Common myeloid progenitor, CD34-positive (primary cell): ENCODE measurements around the gene PAX4.

ENCODE experiments used
- CTCF ChIA-PET: fragments of 350-600 bp; sonication (Branson Sonifier 250); formaldehyde crosslinking; loops from one replicate; lab custom pipeline; 2021; ENCODE audit warnings: antibody characterized with exemption; lab: Charles Lee
- POLR2A ChIA-PET: fragments of 350-600 bp; sonication (Branson Sonifier 250); formaldehyde crosslinking; loops from one replicate; lab custom pipeline; 2021; ENCODE audit warnings: antibody characterized with exemption; lab: Charles Lee
- DNase-seq, 3 donors: peaks; one replicate each; pipeline versions ENCODE4 v3.0.0 to v3.0.0-alpha.2; 2013
- H3K27ac ChIP-seq, 2 experiments: 1 replicate in 1 of 2; 2 replicates in 1 of 2; pipeline ENCODE4 v1.7.0; 2013; ENCODE audit warnings: inconsistent platforms in 2 of 2, low read length in 2 of 2, mild to moderate bottlenecking in 2 of 2, low read depth in 1 of 2, moderate library complexity in 1 of 2; ENCODE audit not compliant: severe bottlenecking in 2 of 2, insufficient read depth in 1 of 2, poor library complexity in 1 of 2
- H3K27me3 ChIP-seq, 5 experiments: replicated peaks in 2 of 5; 1 replicate in 3 of 5; 2 replicates in 2 of 5; pipeline versions ENCODE4 v1.6.1 to v1.7.0; 2013; ENCODE audit warnings: low read length in 4 of 5, mild to moderate bottlenecking in 2 of 5, moderate library complexity in 2 of 5, inconsistent platforms in 1 of 5; ENCODE audit not compliant: insufficient read depth in 5 of 5, control insufficient read depth in 4 of 5
- H3K36me3 ChIP-seq, 4 experiments: 1 replicate in 2 of 4; 2 replicates in 2 of 4; pipeline versions ENCODE4 v1.6.1 to v1.7.0; 2013; ENCODE audit warnings: low read length in 3 of 4, control low read depth in 1 of 4, mild to moderate bottlenecking in 1 of 4; ENCODE audit not compliant: control insufficient read depth in 4 of 4, insufficient read depth in 4 of 4
- H3K4me1 ChIP-seq, 4 experiments: 1 replicate in 3 of 4; 2 replicates in 1 of 4; pipeline versions ENCODE4 v1.6.1 to v1.7.1; 2013; ENCODE audit warnings: low read length in 3 of 4, mild to moderate bottlenecking in 3 of 4, control low read depth in 1 of 4, inconsistent platforms in 1 of 4, moderate library complexity in 1 of 4; ENCODE audit not compliant: control insufficient read depth in 4 of 4, insufficient read depth in 4 of 4; ENCODE audit errors: control extremely low read depth in 1 of 4
- H3K4me3 ChIP-seq, 7 experiments: 1 replicate in 4 of 7; 2 replicates in 3 of 7; pipeline versions ENCODE4 v1.5.1 to v1.7.0; 2013; ENCODE audit warnings: mild to moderate bottlenecking in 7 of 7, low read length in 6 of 7, moderate library complexity in 6 of 7, inconsistent platforms in 2 of 7, low read depth in 2 of 7, control low read depth in 1 of 7; ENCODE audit not compliant: insufficient read depth in 4 of 7, control insufficient read depth in 1 of 7; ENCODE audit errors: extremely low read depth in 1 of 7
- H3K9me3 ChIP-seq, 5 experiments: 1 replicate in 4 of 5; 2 replicates in 1 of 5; pipeline versions ENCODE4 v1.6.1 to v1.7.1; 2013; ENCODE audit warnings: low read length in 4 of 5, mild to moderate bottlenecking in 2 of 5, inconsistent platforms in 1 of 5, low read depth in 1 of 5, moderate library complexity in 1 of 5; ENCODE audit not compliant: control insufficient read depth in 4 of 5, insufficient read depth in 2 of 5; ENCODE audit errors: control extremely low read depth in 1 of 5
- WGBS: methylation state at CpG from one replicate; pipeline ENCODE4 v1.1.5; 2013; ENCODE audit not compliant: insufficient coverage; 5-methylcytosine and 5-hydroxymethylcytosine counted together

Gene PAX4

DNA sequence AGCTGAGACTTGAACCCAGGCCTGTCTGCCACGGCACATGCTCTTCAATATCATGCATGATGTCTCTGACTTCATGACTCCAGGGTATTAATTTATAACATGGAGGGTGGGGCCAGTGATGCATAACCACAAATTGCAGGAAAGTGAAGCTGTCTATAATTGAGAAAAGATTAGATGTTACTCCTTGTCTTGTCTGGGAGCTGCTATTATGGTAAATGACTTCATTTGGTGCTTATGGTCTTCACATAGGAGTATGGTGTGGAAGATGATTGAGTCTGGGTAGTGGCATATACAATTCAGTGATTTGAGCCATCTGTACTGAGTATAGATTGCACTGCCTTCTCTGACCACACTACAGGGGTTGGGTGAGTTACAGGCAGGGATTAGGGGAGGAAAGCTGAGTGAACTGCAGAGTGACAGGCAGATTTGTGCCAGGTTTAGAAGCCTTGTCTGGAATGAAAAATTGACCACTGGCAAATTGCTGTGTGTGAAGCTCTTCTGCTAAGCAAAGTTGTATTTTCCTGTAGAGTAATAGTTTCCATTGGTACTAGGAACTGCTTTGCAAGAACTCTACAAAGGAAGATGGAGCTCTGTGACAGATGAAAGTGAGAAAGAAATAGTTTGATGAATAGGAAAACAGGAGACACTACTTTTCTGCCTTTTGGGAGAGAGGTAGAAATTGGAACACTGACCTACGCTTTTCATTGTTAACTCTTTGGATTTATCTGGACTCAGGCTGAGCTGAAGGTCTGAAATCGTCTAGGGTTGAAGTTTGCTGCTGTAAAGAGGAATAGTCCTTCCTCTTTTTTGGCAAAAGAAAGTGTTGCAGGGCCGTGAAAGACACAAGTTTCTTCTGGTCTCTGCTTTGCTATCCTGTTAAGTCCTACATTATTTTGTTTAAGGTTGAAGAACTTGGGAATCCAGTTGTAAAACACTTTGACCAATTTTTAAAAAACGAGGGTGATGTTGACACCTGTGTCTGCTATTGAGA is 36.8 kb upstream of the PAX4 start:
- Histone ChIP-seq H3K4me3 (peak overlapping the region in 3 of 7 experiments; percentile 8 to 50 (median 21)), H3K9me3 (no peaks in the 10 kb centered on the region), H3K4me1 (peaks cover 10 to 40% (median 35%) of the 10 kb centered on the region in 4 experiments), H3K36me3 (peaks cover 0 to 29% (median 5%) of the 10 kb centered on the region in 4 experiments), H3K27ac (no peak overlapping the region), H3K27me3 (no peaks in the 10 kb centered on the region)
- peak in 2 of 3 donors; percentile 42 to 53 for DNase-seq
- 56% methylated on average over 5 of the region's 5 CpGs for WGBS
- ChIA-PET POLR2A (no interaction called here), CTCF (interaction anchor here (1.1 to 1.6 kb wide), 4 partner anchors 9 to 66 kb away, joined by 3 to 5 read pairs (median 4); partner anchors contain the start of gene ARF5)

DNA sequence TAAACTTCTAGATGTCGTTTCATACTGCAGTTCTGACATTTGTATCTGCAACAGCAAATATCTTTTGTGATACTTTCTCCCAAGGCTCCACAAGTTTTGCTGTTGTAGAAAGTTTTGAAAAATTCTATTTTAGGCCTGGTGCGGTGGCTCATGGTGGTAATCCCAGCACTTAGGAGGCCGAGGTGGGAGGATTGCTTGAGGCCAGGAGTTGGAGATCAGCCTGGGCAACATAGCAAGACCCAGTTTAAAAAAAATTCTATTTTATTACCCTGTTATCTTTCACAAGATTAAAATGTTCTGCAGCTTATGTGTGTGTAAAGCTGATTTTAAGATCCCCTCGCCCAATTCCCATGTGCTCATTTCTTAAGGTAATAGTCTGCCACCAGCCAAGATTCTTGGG is 35.5 kb upstream of the PAX4 start:
- POLR2A ChIA-PET: no interaction called here
- 100% methylated on average over 1 of the region's 4 CpGs for WGBS
- Histone ChIP-seq H3K27me3 (no peaks in the 10 kb centered on the region), H3K4me3 (peak overlapping the region in 3 of 7 experiments; percentile 90 to 94 (median 92)), H3K36me3 (peaks cover 0 to 22% (median 3%) of the 10 kb centered on the region in 4 experiments), H3K9me3 (no peaks in the 10 kb centered on the region), H3K27ac (peak overlapping the region in 1 of 2 experiments; percentile 31), H3K4me1 (peaks cover 10 to 40% (median 32%) of the 10 kb centered on the region in 4 experiments)
- CTCF ChIA-PET: no interaction called here
- no peak for DNase-seq

- H3K4me1 ChIP-seq: peaks cover 10 to 40% (median 32%) of the 10 kb centered on the region in 4 experiments
- H3K27ac ChIP-seq: peak overlapping the region; percentile 58 to 90
- peak in 1 of 3 donors; percentile 19 for DNase-seq
- ChIA-PET CTCF (no interaction called here), POLR2A (interaction anchor here (1.4 kb wide), 1 partner anchor 67 kb away, joined by 3 read pairs; the partner anchor contains the start of gene GCC1)
- peaks cover 0 to 2% (median 0%) of the 10 kb centered on the region in 5 experiments for H3K27me3 ChIP-seq
- peak overlapping the region; percentile 67 to 94 (median 85) for H3K4me3 ChIP-seq
- WGBS: 3% methylated on average over 33 of the region's 38 CpGs
- peaks cover 0 to 20% (median 3%) of the 10 kb centered on the region in 4 experiments for H3K36me3 ChIP-seq
- no peaks in the 10 kb centered on the region for H3K9me3 ChIP-seq
Measured at GRCh38 chr7:127652333-127653248, 34.6 kb upstream of the PAX4 start.

DNA sequence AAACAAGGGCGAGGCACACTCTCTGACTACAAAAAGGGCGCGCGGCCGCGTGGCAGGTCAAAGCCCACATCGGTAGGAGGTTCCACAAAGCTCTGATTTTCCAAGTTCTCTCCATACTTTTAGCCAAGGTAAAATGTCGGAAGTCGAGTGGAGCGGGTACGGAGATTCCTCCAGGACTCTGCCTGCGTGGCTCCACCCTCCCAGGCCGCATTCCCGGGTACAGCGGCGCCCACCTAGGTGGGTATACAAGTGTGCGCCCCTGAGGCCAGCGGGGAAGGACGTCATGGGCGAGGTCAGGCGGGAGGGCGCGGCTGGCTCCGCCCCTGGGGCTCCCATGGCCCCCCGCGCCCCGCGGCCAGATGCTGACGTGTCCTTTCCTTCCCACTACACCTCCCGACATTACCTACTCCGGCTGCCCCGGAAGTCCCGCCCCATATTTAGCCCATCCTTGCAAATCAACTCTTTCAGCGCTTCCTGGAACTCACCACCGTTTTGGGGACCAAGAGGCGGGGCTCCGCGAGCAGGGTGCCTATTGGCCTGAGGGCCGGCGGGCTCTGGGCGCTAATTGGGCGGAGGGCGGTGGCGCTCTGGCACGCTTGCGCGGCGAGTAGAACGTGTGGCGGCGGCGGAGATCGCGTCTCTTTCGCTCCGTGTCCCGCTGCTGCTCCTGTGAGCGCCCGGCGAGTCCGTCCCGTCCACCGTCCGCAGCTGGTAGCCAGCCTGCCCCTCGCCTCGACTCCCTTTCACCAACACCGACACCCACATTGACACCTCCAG is 33.8 kb upstream of the PAX4 start, which contains the start of gene SND1:
Gene SND1 (plus strand): TSS at position 639 of the 777 bp plus-strand sequence. CDS start 180 bp downstream, outside the sequence.
- Histone ChIP-seq H3K4me1 (peaks cover 10 to 40% (median 32%) of the 10 kb centered on the region in 4 experiments), H3K9me3 (no peaks in the 10 kb centered on the region), H3K27me3 (peaks cover 0 to 2% (median 0%) of the 10 kb centered on the region in 5 experiments), H3K4me3 (peak within 1 kb of the TSS; percentile 67 to 94 (median 85)), H3K27ac (peak within 1 kb of the TSS; percentile 69 to 90), H3K36me3 (peaks cover 0 to 14% (median 3%) of the 10 kb centered on the region in 4 experiments)
- POLR2A ChIA-PET: interaction anchor here (1.0 to 1.4 kb wide), 2 partner anchors 16 to 66 kb away, joined by 3 read pairs; partner anchors contain the start of gene GCC1
- CTCF ChIA-PET: no interaction called here
- peak; percentile 99 to 100 (median 99) for DNase-seq
- under 1% methylated on average over 67 of the region's 67 CpGs for WGBS

DNA sequence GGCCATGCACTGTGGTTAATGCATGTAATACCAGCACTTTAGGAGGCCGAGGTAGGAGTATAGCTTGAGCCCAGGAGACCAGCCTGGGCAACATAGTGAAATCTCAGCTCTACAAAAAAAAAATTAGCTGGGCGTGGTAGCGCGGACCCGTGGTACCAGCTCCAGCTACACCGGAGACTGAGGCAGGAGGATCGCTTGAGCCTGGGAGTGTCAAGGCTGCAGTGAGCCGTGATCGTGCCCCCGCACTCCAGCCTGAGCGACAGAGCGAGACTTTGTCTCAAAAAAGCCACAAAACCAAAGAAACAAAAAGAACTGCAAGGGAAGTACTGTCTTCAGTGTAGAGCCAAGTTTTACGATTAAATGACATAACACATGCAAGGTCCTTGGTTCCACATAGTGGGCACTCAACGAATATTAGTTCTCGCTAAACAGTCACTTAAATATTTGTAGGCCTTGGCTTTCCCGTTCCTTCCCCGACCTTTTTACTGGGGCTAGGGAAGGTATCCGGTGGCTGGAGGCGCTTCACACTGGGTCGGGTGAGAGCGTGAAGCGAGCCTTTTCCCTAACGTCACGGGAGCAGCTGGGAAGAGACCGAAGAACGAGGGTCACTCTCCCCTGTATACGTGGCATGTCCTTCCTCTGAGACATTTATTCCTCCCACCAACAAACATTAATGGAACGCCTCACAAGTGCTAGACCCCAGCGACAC is 33.1 kb upstream of the PAX4 start:
- CTCF ChIA-PET: no interaction called here

More for the DNA sequence above, 33.1 kb upstream of the PAX4 start:
- peak overlapping the region; percentile 58 to 94 (median 83) for H3K4me3 ChIP-seq
- H3K27me3 ChIP-seq: peaks cover 0 to 2% (median 0%) of the 10 kb centered on the region in 5 experiments
- POLR2A ChIA-PET: interaction anchor here (1.0 to 1.4 kb wide), 2 partner anchors 16 to 66 kb away, joined by 3 read pairs; partner anchors contain the start of gene GCC1
- WGBS: 47% methylated on average over 17 of the region's 29 CpGs
- H3K4me1 ChIP-seq: peaks cover 10 to 40% (median 32%) of the 10 kb centered on the region in 4 experiments
- H3K27ac ChIP-seq: peak overlapping the region; percentile 69 to 90
- peak; percentile 25 to 84 (median 72) for DNase-seq
- peaks cover 0 to 10% (median under 1%) of the 10 kb centered on the region in 4 experiments for H3K36me3 ChIP-seq
- no peaks in the 10 kb centered on the region for H3K9me3 ChIP-seq
